Heart left ventricle (tissue), 13 donors: Measurements from ENCODE around the gene SCEL.

ENCODE experiments used
- POLR2A ChIP-seq, 2 donors: fragments of 450-650 bp; IDR thresholded peaks; one replicate each; pipeline ENCODE4 v1.6.1; 2017; ENCODE audit warnings: antibody characterized with exemption in 2 of 2, mild to moderate bottlenecking in 2 of 2, moderate library complexity in 2 of 2
- TF ChIP-seq, protein P1 (sequence below), 12 donors: fragments of 200-600 bp; sonication (generic) in 4 of 12; IDR thresholded peaks; one replicate each; pipeline versions ENCODE4 v1.5.0 to v1.8.0; 2018 to 2022; ENCODE audit warnings: antibody characterized with exemption in 12 of 12, mild to moderate bottlenecking in 5 of 12
- donor health status: ischemic (EF 13 %, LVEDD 7.1; RV severe dilation, severe dysfunction).
- donor health status: DM: no; HTN: yes; CAD: no.
- donor health status: DM: no; HTN: no; CAD: no.
- donor health status: ischemic (EF 25% LVEDD 6.9; RV normal size, moderate dysfunction).
- donor health status: ischemic (EF 25% LVEDD 5.7; RV mildly dilated, moderate dysfunction).
- donor health status: ischemic (EF 35%, LVEDD 5.7; RV mildly dilated, moderate dysfunction).
- donor health status: nonischemic (EF 11% LVEDD 7.7; RV severe dilation, severe dysfunction).
- donor health status: DM: yes; HTN: yes; CAD: no.
- donor health status: PGD.
- donor health status: ischemic (EF 29% LVEDD 5.4; RV normal size, mild dysfunction).
- donor health status: nonischemic (EF 23%, LVEDD 6.1; RV moderate dilation, normal function).

DNA sequence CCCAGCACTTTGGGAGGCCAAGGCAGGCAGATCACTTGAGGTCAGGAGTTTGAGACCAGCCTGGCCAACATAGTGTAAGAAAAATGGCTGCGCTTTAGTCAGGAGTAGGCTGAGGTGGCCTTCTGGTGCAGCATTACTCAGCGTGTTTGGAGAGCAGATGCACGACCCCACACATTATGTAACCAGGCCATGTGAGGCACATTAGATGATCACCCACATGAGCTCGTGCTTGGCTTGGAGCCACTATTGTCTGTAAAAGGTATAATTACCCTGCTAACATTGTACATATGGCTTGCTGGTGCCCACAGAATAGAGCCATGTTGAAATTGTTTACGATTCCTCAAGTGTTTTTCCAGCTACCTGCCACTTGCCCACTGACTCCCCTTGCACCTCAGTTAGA is 24.0 kb upstream of the SCEL start:
- TF ChIP-seq, protein P1, sequence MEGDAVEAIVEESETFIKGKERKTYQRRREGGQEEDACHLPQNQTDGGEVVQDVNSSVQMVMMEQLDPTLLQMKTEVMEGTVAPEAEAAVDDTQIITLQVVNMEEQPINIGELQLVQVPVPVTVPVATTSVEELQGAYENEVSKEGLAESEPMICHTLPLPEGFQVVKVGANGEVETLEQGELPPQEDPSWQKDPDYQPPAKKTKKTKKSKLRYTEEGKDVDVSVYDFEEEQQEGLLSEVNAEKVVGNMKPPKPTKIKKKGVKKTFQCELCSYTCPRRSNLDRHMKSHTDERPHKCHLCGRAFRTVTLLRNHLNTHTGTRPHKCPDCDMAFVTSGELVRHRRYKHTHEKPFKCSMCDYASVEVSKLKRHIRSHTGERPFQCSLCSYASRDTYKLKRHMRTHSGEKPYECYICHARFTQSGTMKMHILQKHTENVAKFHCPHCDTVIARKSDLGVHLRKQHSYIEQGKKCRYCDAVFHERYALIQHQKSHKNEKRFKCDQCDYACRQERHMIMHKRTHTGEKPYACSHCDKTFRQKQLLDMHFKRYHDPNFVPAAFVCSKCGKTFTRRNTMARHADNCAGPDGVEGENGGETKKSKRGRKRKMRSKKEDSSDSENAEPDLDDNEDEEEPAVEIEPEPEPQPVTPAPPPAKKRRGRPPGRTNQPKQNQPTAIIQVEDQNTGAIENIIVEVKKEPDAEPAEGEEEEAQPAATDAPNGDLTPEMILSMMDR (IDR thresholded peaks at IDR 0.05): no peak
- no peak for TF ChIP-seq POLR2A (IDR thresholded peaks at IDR 0.05)
